Esophagus squamous epithelium (tissue), 4 donors: Measurements from ENCODE around the gene SUSD6.

Experiments used
- CTCF ChIP-seq, 6 experiments: fragments of 450-650 bp in 4 of 6; fragments of 200-600 bp in 2 of 6; sonication (generic) in 2 of 6; IDR thresholded peaks; one replicate each; pipeline ENCODE4 v1.5.1; 2016 to 2019; ENCODE audit warnings: antibody characterized with exemption in 6 of 6, mild to moderate bottlenecking in 4 of 6, moderate library complexity in 4 of 6
- POLR2A ChIP-seq, 4 donors: fragments of 450-650 bp; IDR thresholded peaks; one replicate each; pipeline ENCODE4 v1.6.1; 2017; ENCODE audit warnings: antibody characterized with exemption in 4 of 4, mild to moderate bottlenecking in 4 of 4, moderate library complexity in 3 of 4

- no peak for TF ChIP-seq POLR2A (IDR thresholded peaks at IDR 0.05)
- no peak for TF ChIP-seq CTCF (IDR thresholded peaks at IDR 0.05)
Observed at GRCh38 chr14:69637503-69638031, 26.2 kb downstream of the SUSD6 start.
